ENCODE data around the gene EFCAB9. TPM values are rescaled to one million over a fixed set of nuclear protein-coding genes. Genes with fewer than 3 reads are reported as not detected.
"Not testable (repeated sequence)": the region's sequence is repeated elsewhere in the genome, so short reads cannot be mapped to it uniquely, and the experiment has no call there.

Gene EFCAB9
- total RNA-seq, 4 donors from 2014 or later, result not detected

DNA sequence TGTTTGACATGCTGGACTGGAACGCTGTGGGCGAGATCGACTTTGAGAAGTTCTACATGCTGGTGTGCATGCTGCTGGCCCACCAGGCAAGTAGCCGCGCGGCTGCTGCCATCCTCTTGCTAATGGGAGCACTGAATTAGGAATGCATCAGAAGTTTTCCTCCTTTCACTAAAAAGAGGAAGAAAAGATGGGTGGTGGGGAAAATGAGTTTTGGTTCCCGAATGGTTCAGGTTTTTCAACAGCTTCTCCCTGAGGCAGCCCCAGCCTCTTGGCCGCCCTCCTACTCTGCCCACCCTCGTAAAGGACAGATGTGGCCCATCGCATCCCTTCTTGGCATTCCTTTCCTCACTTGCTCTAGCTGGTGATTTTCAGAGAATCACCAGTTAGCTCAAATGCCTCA is 5.5 kb downstream of the EFCAB9 start:
- no peak for DNase-seq (ENCODE audit: extremely low spot score)
- intact Hi-C loops (cut with DNase I), result no loop called here
- Histone ChIP-seq H3K36me3 (no peaks in the 10 kb centered on the region), H3K27ac (replicated peaks in 1 of 4) (no peak overlapping the region), H3K9me3 (no peaks in the 10 kb centered on the region), H3K4me1 (no peaks in the 10 kb centered on the region), H3K27me3 (no peaks in the 10 kb centered on the region), H3K4me3 (no peak overlapping the region)
- TF ChIP-seq, protein P1, sequence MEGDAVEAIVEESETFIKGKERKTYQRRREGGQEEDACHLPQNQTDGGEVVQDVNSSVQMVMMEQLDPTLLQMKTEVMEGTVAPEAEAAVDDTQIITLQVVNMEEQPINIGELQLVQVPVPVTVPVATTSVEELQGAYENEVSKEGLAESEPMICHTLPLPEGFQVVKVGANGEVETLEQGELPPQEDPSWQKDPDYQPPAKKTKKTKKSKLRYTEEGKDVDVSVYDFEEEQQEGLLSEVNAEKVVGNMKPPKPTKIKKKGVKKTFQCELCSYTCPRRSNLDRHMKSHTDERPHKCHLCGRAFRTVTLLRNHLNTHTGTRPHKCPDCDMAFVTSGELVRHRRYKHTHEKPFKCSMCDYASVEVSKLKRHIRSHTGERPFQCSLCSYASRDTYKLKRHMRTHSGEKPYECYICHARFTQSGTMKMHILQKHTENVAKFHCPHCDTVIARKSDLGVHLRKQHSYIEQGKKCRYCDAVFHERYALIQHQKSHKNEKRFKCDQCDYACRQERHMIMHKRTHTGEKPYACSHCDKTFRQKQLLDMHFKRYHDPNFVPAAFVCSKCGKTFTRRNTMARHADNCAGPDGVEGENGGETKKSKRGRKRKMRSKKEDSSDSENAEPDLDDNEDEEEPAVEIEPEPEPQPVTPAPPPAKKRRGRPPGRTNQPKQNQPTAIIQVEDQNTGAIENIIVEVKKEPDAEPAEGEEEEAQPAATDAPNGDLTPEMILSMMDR (IDR thresholded peaks at IDR 0.05), result no peak
- TF ChIP-seq POLR2AphosphoS5 (IDR thresholded peaks at IDR 0.05) (no peak), EP300 (IDR thresholded peaks at IDR 0.05) (no peak), POLR2A (IDR thresholded peaks at IDR 0.05; ENCODE audit: low read depth) (no peak)
- WGBS, result 83% methylated on average over 10 of the region's 10 CpGs

DNA sequence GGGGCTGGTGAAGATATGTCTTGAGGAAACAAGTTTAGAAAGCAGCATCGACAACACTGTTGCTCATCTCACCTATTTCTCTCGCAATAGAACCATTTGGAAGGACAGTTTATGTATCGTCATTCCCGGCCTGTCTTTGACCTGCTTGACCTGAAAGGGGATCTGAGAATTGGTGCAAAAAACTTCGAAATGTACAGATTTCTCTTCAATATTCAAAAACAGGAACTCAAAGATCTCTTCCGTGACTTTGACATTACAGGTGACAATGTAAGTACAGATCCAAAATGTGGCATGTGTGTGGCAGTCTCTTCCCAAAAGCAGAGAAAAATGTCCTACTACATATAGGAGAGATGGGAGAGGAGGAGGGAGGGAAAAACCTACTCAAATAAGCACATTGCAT is 6.5 kb downstream of the EFCAB9 start:
- 76% methylated on average over 6 of the region's 6 CpGs for WGBS
- intact Hi-C loops (cut with DNase I), result no loop called here
- Histone ChIP-seq H3K27ac (replicated peaks in 1 of 4) (no peak overlapping the region), H3K36me3 (no peaks in the 10 kb centered on the region), H3K9me3 (no peaks in the 10 kb centered on the region), H3K27me3 (no peaks in the 10 kb centered on the region), H3K4me3 (no peak overlapping the region), H3K4me1 (no peaks in the 10 kb centered on the region)
- no peak for DNase-seq (ENCODE audit: extremely low spot score)
- TF ChIP-seq POLR2A (IDR thresholded peaks at IDR 0.05; ENCODE audit: low read depth), result no peak

DNA sequence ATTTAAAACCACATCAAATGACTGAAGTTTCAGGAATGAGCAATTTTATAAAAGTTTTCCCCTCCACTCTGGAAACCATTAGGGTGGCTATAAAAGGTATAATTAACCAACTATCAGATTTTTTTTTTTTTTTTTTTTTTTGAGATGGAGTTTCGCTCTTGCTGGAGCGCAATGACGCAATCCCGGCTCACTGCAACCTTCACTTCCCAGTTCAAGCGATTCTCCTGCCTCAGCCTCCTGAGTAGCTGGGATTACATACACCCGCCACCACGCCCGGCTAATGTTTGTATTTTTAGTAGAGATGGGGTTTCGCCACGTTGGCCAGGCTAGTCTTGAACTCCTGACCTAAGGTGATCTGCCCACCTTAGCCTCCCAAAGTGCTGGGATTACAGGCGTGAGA is 12.0 kb downstream of the EFCAB9 start:
- 90% methylated on average over 11 of the region's 11 CpGs for WGBS

DNA sequence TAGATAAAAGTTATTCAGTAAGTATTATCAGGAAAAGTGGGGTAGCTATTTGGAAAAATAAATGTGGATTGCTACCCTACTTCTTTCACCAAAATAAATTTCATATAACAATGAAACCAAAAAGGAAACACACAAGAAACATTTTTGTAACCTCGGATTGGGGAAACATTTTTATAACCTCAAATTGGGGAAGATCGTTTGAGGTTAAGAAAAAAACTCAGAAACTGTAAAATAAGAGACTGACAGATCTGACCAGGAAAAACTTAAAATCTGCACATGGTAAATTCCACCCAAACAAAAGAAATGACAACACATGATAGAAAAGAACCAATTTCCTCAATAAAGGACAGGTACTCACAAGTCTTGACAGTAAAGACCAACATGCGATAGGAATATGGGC is 13.5 kb downstream of the EFCAB9 start:
- intact Hi-C loops (cut with DNase I), result no loop called here
- DNase-seq (ENCODE audit: extremely low spot score), result no peak
- Histone ChIP-seq H3K36me3 (peaks cover 6 to 30% (median 22%) of the 10 kb centered on the region in 4 donors), H3K4me1 (no peaks in the 10 kb centered on the region), H3K27ac (replicated peaks in 1 of 4) (no peak overlapping the region), H3K4me3 (no peak overlapping the region), H3K27me3 (no peaks in the 10 kb centered on the region), H3K9me3 (no peaks in the 10 kb centered on the region)
- TF ChIP-seq, protein P1 (IDR thresholded peaks at IDR 0.05), result no peak
- TF ChIP-seq POLR2A (IDR thresholded peaks at IDR 0.05; ENCODE audit: low read depth) (no peak), POLR2AphosphoS5 (IDR thresholded peaks at IDR 0.05) (no peak), EP300 (IDR thresholded peaks at IDR 0.05) (no peak)
- whole genome bisulfite sequencing, result 67% methylated on average over 3 of the region's 3 CpGs

More for the DNA sequence above, 12.0 kb downstream of the EFCAB9 start:
- H3K9me3 ChIP-seq; H3K4me1 ChIP-seq; H3K27me3 ChIP-seq; intact Hi-C loops (cut with DNase I); H3K27ac ChIP-seq (replicated peaks in 1 of 4); DNase-seq (ENCODE audit: extremely low spot score); H3K4me3 ChIP-seq: not testable (repeated sequence)
- peaks cover 5 to 19% (median 13%) of the 10 kb centered on the region in 4 donors for H3K36me3 ChIP-seq

DNA sequence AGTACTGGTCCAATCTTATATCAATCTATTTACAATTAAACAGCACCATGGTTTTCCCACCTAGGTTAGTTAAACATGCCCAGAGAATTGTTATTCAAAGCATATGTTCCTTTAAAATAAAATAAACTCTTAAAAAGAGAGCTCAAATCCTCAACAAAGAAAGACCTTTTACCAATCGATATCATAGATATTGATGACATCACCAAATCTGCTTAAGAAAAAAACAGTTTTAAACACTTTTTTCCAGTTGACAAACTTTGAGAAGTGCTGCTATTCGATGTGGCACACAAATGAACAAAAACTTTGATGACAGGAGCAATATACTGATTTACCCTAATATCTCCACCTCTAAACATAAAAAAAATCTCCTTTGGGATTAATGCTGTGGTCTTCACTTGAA is 15.7 kb downstream of the EFCAB9 start:
- 92% methylated on average over 2 of the region's 2 CpGs for WGBS
- intact Hi-C loops (cut with DNase I), result no loop called here
- H3K36me3 ChIP-seq, result peaks cover 6 to 36% (median 22%) of the 10 kb centered on the region in 4 donors
- TF ChIP-seq, protein P1 (IDR thresholded peaks at IDR 0.05), result no peak
- TF ChIP-seq POLR2A (IDR thresholded peaks at IDR 0.05; ENCODE audit: low read depth) (no peak), EP300 (IDR thresholded peaks at IDR 0.05) (no peak), POLR2AphosphoS5 (IDR thresholded peaks at IDR 0.05) (no peak)
- no peak for DNase-seq (ENCODE audit: extremely low spot score)
- H3K4me1 ChIP-seq, result no peaks in the 10 kb centered on the region
- no peak overlapping the region for H3K4me3 ChIP-seq
- H3K27me3 ChIP-seq, result no peaks in the 10 kb centered on the region
- no peak overlapping the region for H3K27ac ChIP-seq (replicated peaks in 1 of 4)
- no peaks in the 10 kb centered on the region for H3K9me3 ChIP-seq

DNA sequence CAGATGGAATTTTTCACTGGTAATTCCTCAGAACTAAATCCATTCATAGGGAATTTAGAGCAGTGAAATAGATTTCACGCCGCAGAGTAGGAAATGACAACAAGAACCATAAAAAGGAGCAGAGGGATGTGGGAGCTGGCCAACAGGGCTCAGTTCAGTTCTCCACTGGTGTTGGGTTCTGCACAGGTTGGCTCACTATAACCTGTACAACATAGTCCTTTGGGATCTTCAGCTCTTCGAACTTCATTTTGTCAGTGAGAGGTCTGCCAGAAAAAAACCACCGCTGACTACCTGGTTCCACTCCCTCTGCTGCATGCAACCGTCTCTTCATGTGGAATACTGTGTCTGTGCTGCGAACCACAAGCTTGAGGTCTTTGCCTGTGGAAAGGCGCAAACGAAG is 17.7 kb downstream of the EFCAB9 start:
- intact Hi-C loops (cut with DNase I), result no loop called here
- WGBS, result 93% methylated on average over 8 of the region's 8 CpGs
- Histone ChIP-seq H3K4me3 (no peak overlapping the region), H3K9me3 (no peaks in the 10 kb centered on the region), H3K4me1 (no peaks in the 10 kb centered on the region), H3K27ac (replicated peaks in 1 of 4) (no peak overlapping the region), H3K27me3 (no peaks in the 10 kb centered on the region), H3K36me3 (peaks cover 6 to 36% (median 24%) of the 10 kb centered on the region in 4 donors)
- no peak for DNase-seq (ENCODE audit: extremely low spot score)
- TF ChIP-seq, protein P1 (IDR thresholded peaks at IDR 0.05), result no peak
- TF ChIP-seq EP300 (IDR thresholded peaks at IDR 0.05) (no peak), POLR2A (IDR thresholded peaks at IDR 0.05; ENCODE audit: low read depth) (no peak), POLR2AphosphoS5 (IDR thresholded peaks at IDR 0.05) (no peak)

All from esophagus muscularis mucosa (tissue), 4 donors.